Mesothelial cell of epicardium (in vitro differentiated cells): ENCODE measurements around the gene SFT2D3. TPM values are rescaled to one million over a fixed set of nuclear protein-coding genes. Genes with fewer than 3 reads are reported as not detected.

Experiments
- DNase-seq, 2 experiments: peaks; one replicate each; pipeline ENCODE4 v3.0.0; 2021; ENCODE audit warnings: low spot score in 2 of 2; ENCODE audit not compliant: unreplicated experiment in 2 of 2
- H3K27ac Mint-ChIP-seq: 2 replicates; pipeline ENCODE4 v1.8.0; 2021; ENCODE audit warnings: mixed read lengths
- H3K27me3 Mint-ChIP-seq: 2 replicates; pipeline ENCODE4 v1.8.0; 2021; ENCODE audit warnings: low read depth, mixed read lengths
- H3K36me3 Mint-ChIP-seq: 2 replicates; pipeline ENCODE4 v1.8.0; 2021; ENCODE audit warnings: mixed read lengths
- H3K4me1 Mint-ChIP-seq: 2 replicates; pipeline ENCODE4 v1.8.0; 2021; ENCODE audit warnings: mixed read lengths
- H3K4me3 Mint-ChIP-seq: 2 replicates; pipeline ENCODE4 v1.8.0; 2021; ENCODE audit warnings: mild to moderate bottlenecking, moderate library complexity, mixed read lengths
- H3K9me3 Mint-ChIP-seq: 2 replicates; pipeline ENCODE4 v1.8.0; 2021; ENCODE audit warnings: mixed read lengths
- CTCF ChIP-seq: fragments of 200-600 bp; sonication (generic); IDR thresholded peaks from one replicate; pipeline ENCODE4 v1.5.0; 2021; ENCODE audit warnings: antibody characterized with exemption; ENCODE audit not compliant: unreplicated experiment
- total RNA-seq: library from RNA; stranded (reverse); gene quantifications from 3 replicates; pipeline ENCODE4 v1.2.1, GENCODE V29; 2021

Gene SFT2D3
- total RNA-seq, 1 donor from 2014 or later = 12.9 TPM

- no peak overlapping the region for H3K4me3 Mint-ChIP-seq
- peaks cover under 1% of the 10 kb centered on the region for H3K36me3 Mint-ChIP-seq
- no peak overlapping the region for H3K27ac Mint-ChIP-seq
- TF ChIP-seq CTCF = no peak
- H3K9me3 Mint-ChIP-seq = peaks cover 2% of the 10 kb centered on the region
- H3K4me1 Mint-ChIP-seq = peaks cover 11% of the 10 kb centered on the region
- H3K27me3 Mint-ChIP-seq = peaks cover 14% of the 10 kb centered on the region
- no peak for DNase-seq
These were observed 18.2 kb upstream of the SFT2D3 start for GRCh38 chr2:127683056-127683455.

- TF ChIP-seq CTCF = no peak
- peaks cover 2% of the 10 kb centered on the region for H3K36me3 Mint-ChIP-seq
- H3K27me3 Mint-ChIP-seq = peaks cover 7% of the 10 kb centered on the region
- H3K9me3 Mint-ChIP-seq = peaks cover 8% of the 10 kb centered on the region
- H3K27ac Mint-ChIP-seq = peak overlapping the region; percentile 11
- no peak for DNase-seq
- peaks cover 11% of the 10 kb centered on the region for H3K4me1 Mint-ChIP-seq
- no peak overlapping the region for H3K4me3 Mint-ChIP-seq
These were observed 17.5 kb upstream of the SFT2D3 start for GRCh38 chr2:127683757-127684156.

- Mint-ChIP-seq H3K27me3 (peaks cover 6% of the 10 kb centered on the region), H3K4me1 (peaks cover 11% of the 10 kb centered on the region), H3K4me3 (no peak overlapping the region), H3K9me3 (peaks cover 13% of the 10 kb centered on the region), H3K36me3 (peaks cover 3% of the 10 kb centered on the region), H3K27ac (peak overlapping the region; percentile 28)
- DNase-seq = no peak
- no peak for TF ChIP-seq CTCF
These were observed 15.8 kb upstream of the SFT2D3 start for GRCh38 chr2:127685410-127686080.

GRCh38 chr2:127688405-127688804 is 12.9 kb upstream of the SFT2D3 start:
- Mint-ChIP-seq H3K27ac (no peak overlapping the region), H3K4me1 (peaks cover 7% of the 10 kb centered on the region), H3K36me3 (peaks cover 9% of the 10 kb centered on the region), H3K4me3 (no peak overlapping the region), H3K9me3 (peaks cover 27% of the 10 kb centered on the region), H3K27me3 (no peaks in the 10 kb centered on the region)
- TF ChIP-seq CTCF = no peak
- DNase-seq = no peak

GRCh38 chr2:127690696-127691095 is 10.6 kb upstream of the SFT2D3 start:
- no peak for DNase-seq
- no peak for TF ChIP-seq CTCF
- peaks cover 27% of the 10 kb centered on the region for H3K9me3 Mint-ChIP-seq
- no peak overlapping the region for H3K27ac Mint-ChIP-seq
- H3K4me3 Mint-ChIP-seq = no peak overlapping the region
- H3K4me1 Mint-ChIP-seq = peaks cover 3% of the 10 kb centered on the region
- peaks cover 9% of the 10 kb centered on the region for H3K36me3 Mint-ChIP-seq
- H3K27me3 Mint-ChIP-seq = no peaks in the 10 kb centered on the region

GRCh38 chr2:127694986-127695385 is 6.3 kb upstream of the SFT2D3 start:
- no peak for DNase-seq
- no peaks in the 10 kb centered on the region for H3K4me1 Mint-ChIP-seq
- peaks cover 16% of the 10 kb centered on the region for H3K9me3 Mint-ChIP-seq
- H3K36me3 Mint-ChIP-seq = peaks cover 6% of the 10 kb centered on the region
- H3K4me3 Mint-ChIP-seq = no peak overlapping the region
- TF ChIP-seq CTCF = no peak
- no peaks in the 10 kb centered on the region for H3K27me3 Mint-ChIP-seq
- H3K27ac Mint-ChIP-seq = no peak overlapping the region
